T-cell (primary cell): ENCODE data around the gene CAVIN2. TPM values are rescaled to one million over a fixed set of nuclear protein-coding genes. Genes with fewer than 3 reads are reported as not detected.

ENCODE experiments used
- ATAC-seq, 4 experiments: fragments of 200-7000 bp in 3 of 4; fragments of 150-1000 bp in 1 of 4; cut with Tn5 transposase; replicated peaks in 1 of 4; 1 replicate in 3 of 4; 2 replicates in 1 of 4; pipeline ENCODE4 v1.10.0; 2021; ENCODE audit warnings: moderate library complexity in 3 of 4, mild to moderate bottlenecking in 2 of 4, moderate number of reproducible peaks in 1 of 4
- CTCF ChIA-PET, 2 donors: fragments of 300-600 bp; sonication (Branson Sonifier 250); formaldehyde crosslinking; loops; one replicate each; lab custom pipeline; 2022; ENCODE audit warnings: antibody characterized with exemption in 2 of 2; lab: Charles Lee
- POLR2A ChIA-PET, 2 donors: fragments of 300-600 bp; sonication (Branson Sonifier 250); formaldehyde crosslinking; loops; one replicate each; lab custom pipeline; 2022; ENCODE audit warnings: antibody characterized with exemption in 2 of 2; lab: Charles Lee
- DNase-seq, 35 experiments: peaks; one replicate each; pipeline versions ENCODE4 v3.0.0 to v3.0.0-alpha.2; 2013 to 2023
- H3K27ac ChIP-seq: one replicate; pipeline ENCODE4 v1.5.1; 2013; ENCODE audit warnings: low read length
- H3K27me3 ChIP-seq, 2 experiments: replicated peaks in 1 of 2; 1 replicate in 1 of 2; 2 replicates in 1 of 2; pipeline versions ENCODE4 v1.6.1 to v1.7.0; 2013; ENCODE audit warnings: low read length in 1 of 2, mixed read lengths in 1 of 2; ENCODE audit not compliant: control insufficient read depth in 2 of 2, insufficient read depth in 2 of 2; ENCODE audit errors: extremely low read depth in 1 of 2
- H3K36me3 ChIP-seq, 2 donors: 1 replicate in 1 of 2; 2 replicates in 1 of 2; pipeline versions ENCODE4 v1.6.1 to v1.7.0; 2013; ENCODE audit warnings: low read length in 1 of 2; ENCODE audit not compliant: control insufficient read depth in 2 of 2, insufficient read depth in 1 of 2; ENCODE audit errors: extremely low read depth in 1 of 2
- H3K4me1 ChIP-seq, 2 experiments: 1 replicate in 1 of 2; 2 replicates in 1 of 2; pipeline versions ENCODE4 v1.6.1 to v1.7.0; 2013; ENCODE audit warnings: low read length in 2 of 2, mixed read lengths in 1 of 2; ENCODE audit not compliant: insufficient read depth in 2 of 2, control insufficient read depth in 1 of 2; ENCODE audit errors: extremely low read depth in 1 of 2
- H3K4me3 ChIP-seq, 2 donors: 1 replicate in 1 of 2; 2 replicates in 1 of 2; pipeline versions ENCODE4 v1.5.1 to v1.7.0; 2013; ENCODE audit warnings: mild to moderate bottlenecking in 2 of 2, low read length in 1 of 2, moderate library complexity in 1 of 2; ENCODE audit not compliant: control insufficient read depth in 1 of 2; ENCODE audit errors: extremely low read depth in 1 of 2
- H3K9me3 ChIP-seq: 2 replicates; pipeline ENCODE4 v1.7.0; 2013
- H3K27ac Mint-ChIP-seq, 2 donors: one replicate each; pipeline ENCODE4 v1.8.0; 2020 to 2021; ENCODE audit warnings: mild to moderate bottlenecking in 2 of 2, mixed read lengths in 2 of 2
- H3K27me3 Mint-ChIP-seq, 2 donors: one replicate each; pipeline ENCODE4 v1.8.0; 2021 to 2022; ENCODE audit warnings: mixed read lengths in 2 of 2
- H3K36me3 Mint-ChIP-seq: one replicate; pipeline ENCODE4 v1.8.0; 2021; ENCODE audit warnings: mixed read lengths
- H3K4me1 Mint-ChIP-seq, 3 donors: one replicate each; pipeline ENCODE4 v1.8.0; 2020 to 2022; ENCODE audit warnings: mixed read lengths in 3 of 3, mild to moderate bottlenecking in 1 of 3
- H3K4me3 Mint-ChIP-seq, 3 donors: one replicate each; pipeline ENCODE4 v1.8.0; 2020 to 2022; ENCODE audit warnings: mild to moderate bottlenecking in 3 of 3, mixed read lengths in 3 of 3, moderate library complexity in 3 of 3
- H3K9me3 Mint-ChIP-seq, 3 donors: one replicate each; pipeline ENCODE4 v1.8.0; 2020 to 2022; ENCODE audit warnings: mixed read lengths in 3 of 3
- WGBS: methylation state at CpG from one replicate; pipeline ENCODE4 v1.1.5; 2013; ENCODE audit warnings: missing lambda C conversion rate; ENCODE audit not compliant: insufficient coverage; 5-methylcytosine and 5-hydroxymethylcytosine counted together
- total RNA-seq, 35 experiments: library from RNA in 6 of 35; stranded (reverse) in 6 of 35; fragments of 120-200 nt in 1 of 35; gene quantifications; one replicate each; pipeline versions ENCODE4 v1.2.1 to v1.2.4 and lab custom pipeline; 2013 to 2026

The CAVIN2 gene
- total RNA-seq, 5 donors from 2014 or later (not counting 1 experiment from before 2014, with no cell fraction given): 0.26 to 2.7 (median 0.40) TPM

DNA sequence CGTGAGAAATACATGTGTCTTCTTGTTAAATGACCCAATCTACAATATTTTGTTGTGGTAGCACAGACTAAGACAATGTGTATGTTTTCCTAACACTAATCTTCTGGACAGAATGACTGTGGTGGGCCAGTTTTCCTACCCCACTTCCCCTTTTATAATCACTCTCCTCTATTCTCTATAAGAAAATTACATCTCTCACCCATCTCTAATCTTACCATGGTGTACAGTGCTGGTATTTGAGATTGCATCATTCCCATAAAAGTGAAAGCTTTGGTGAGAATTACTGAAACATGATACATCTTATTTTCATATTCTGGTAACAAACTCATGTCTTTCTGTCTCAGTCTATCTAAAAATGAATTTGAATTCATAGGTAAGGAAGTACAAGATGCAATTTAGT lies 40.5 kb downstream of the CAVIN2 start:
- H3K36me3 Mint-ChIP-seq: no peaks in the 10 kb centered on the region
- ATAC-seq: no peak
- H3K36me3 ChIP-seq: no peaks in the 10 kb centered on the region

DNA sequence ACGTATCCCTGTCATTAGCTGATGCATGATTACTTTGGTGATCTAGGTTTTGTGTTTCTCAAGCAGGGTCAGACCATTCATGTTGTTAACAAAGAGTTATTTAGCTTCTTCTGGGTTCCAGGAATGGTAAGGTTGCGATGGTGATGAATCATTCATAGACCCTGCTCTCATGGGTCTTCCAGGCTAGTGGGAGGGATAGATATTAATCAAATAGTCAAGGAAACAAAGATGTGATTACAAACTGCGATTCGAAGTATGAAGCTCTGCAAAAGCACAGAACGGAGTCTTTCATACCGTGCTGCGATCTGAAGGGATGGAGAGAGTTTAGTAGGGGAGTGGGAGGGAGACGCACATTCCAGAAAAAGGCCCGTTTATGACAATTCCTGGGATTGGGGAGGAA lies 42.1 kb downstream of the CAVIN2 start:
- POLR2A ChIA-PET: no interaction called here
- Mint-ChIP-seq H3K4me3 (no peak overlapping the region), H3K4me1 (no peaks in the 10 kb centered on the region), H3K27ac (no peak overlapping the region), H3K9me3 (no peaks in the 10 kb centered on the region), H3K27me3 (peaks cover 3 to 16% of the 10 kb centered on the region in 2 donors), H3K36me3 (no peaks in the 10 kb centered on the region)
- DNase-seq: no peak
- Histone ChIP-seq H3K4me1 (no peaks in the 10 kb centered on the region), H3K9me3 (no peaks in the 10 kb centered on the region), H3K4me3 (no peak overlapping the region), H3K27me3 (no peaks in the 10 kb centered on the region), H3K27ac (no peak overlapping the region), H3K36me3 (no peaks in the 10 kb centered on the region)
- 96% methylated on average over 6 of the region's 9 CpGs for WGBS
- no peak for ATAC-seq
- CTCF ChIA-PET: no interaction called here

More for the DNA sequence above, 40.5 kb downstream of the CAVIN2 start:
- no peak for DNase-seq
- ChIA-PET CTCF (interaction anchor here in 1 of 2 donors (1.3 kb wide), 1 partner anchor 10 kb away, joined by 3 read pairs; no protein-coding TSS in a partner anchor), POLR2A (no interaction called here)
- no CpG with 5 or more reads among the region's 1 CpG for WGBS
- H3K4me1 Mint-ChIP-seq: no peaks in the 10 kb centered on the region
- Histone ChIP-seq H3K27me3 (no peaks in the 10 kb centered on the region), H3K4me3 (no peak overlapping the region), H3K4me1 (no peaks in the 10 kb centered on the region), H3K9me3 (no peaks in the 10 kb centered on the region), H3K27ac (no peak overlapping the region)
- H3K4me3 Mint-ChIP-seq: no peak overlapping the region
- H3K9me3 Mint-ChIP-seq: no peaks in the 10 kb centered on the region
- peaks cover 3 to 16% of the 10 kb centered on the region in 2 donors for H3K27me3 Mint-ChIP-seq
- H3K27ac Mint-ChIP-seq: no peak overlapping the region

DNA sequence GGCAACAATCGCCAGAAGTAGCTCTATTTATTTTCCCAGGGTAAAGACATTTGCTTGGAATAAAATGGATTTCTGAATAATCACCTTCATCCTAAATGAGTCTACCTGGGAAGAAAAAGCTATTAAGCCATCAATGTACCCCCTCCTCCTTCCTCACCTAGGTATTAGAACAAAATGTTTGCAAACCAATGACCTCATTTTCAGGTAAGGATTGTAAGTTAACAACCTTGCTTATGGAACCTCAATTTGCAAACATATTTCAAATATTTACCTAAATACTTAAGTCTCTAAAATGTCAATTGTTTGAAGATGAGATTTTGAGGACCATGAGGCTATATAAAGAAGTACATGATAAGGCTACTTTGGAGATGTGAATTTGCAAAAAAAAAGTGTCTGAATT lies 43.9 kb downstream of the CAVIN2 start:
- CTCF ChIA-PET: no interaction called here
- no peaks in the 10 kb centered on the region for H3K4me1 ChIP-seq
- no peaks in the 10 kb centered on the region for H3K36me3 Mint-ChIP-seq
- no peaks in the 10 kb centered on the region for H3K4me1 Mint-ChIP-seq
- POLR2A ChIA-PET: no interaction called here
- no CpG with 5 or more reads among the region's 1 CpG for WGBS
- H3K27me3 Mint-ChIP-seq: peaks cover 7 to 16% of the 10 kb centered on the region in 2 donors
- H3K36me3 ChIP-seq: no peaks in the 10 kb centered on the region
- no peak overlapping the region for H3K27ac ChIP-seq
- H3K27ac Mint-ChIP-seq: no peak overlapping the region
- no peaks in the 10 kb centered on the region for H3K9me3 Mint-ChIP-seq
- H3K4me3 ChIP-seq: no peak overlapping the region
- H3K27me3 ChIP-seq: no peaks in the 10 kb centered on the region
- DNase-seq: no peak
- ATAC-seq: no peak
- no peaks in the 10 kb centered on the region for H3K9me3 ChIP-seq
- no peak overlapping the region for H3K4me3 Mint-ChIP-seq

DNA sequence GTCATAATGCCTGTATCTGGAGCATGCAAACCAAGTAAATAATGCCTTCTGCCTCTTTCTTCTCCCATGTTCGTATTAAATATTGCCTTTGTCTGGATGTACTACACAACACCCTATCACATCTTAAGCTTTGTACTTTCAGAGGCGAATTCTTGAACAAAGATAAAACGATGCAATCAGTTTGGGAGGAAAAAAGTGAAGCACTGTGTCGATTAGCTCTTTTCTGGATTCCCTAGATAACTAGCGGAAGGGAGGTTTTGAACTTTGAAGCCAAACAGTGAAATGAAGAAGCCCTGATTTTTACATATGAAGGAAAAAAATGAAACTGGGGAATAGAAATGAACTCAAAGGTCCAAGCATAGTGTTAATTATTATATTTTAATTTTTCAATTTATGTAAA lies 44.7 kb downstream of the CAVIN2 start:
- Mint-ChIP-seq H3K9me3 (no peaks in the 10 kb centered on the region), H3K27ac (no peak overlapping the region), H3K36me3 (no peaks in the 10 kb centered on the region), H3K4me3 (no peak overlapping the region), H3K4me1 (no peaks in the 10 kb centered on the region), H3K27me3 (peaks cover 7 to 17% of the 10 kb centered on the region in 2 donors)
- ATAC-seq: no peak
- no peaks in the 10 kb centered on the region for H3K36me3 ChIP-seq
- H3K27me3 ChIP-seq: no peaks in the 10 kb centered on the region
- POLR2A ChIA-PET: interaction anchor here in 1 of 2 donors (0.6 kb wide), 1 partner anchor 231 kb away, joined by 4 read pairs; no protein-coding TSS in a partner anchor
- 52% methylated on average over 2 of the region's 5 CpGs for WGBS
- no peak overlapping the region for H3K27ac ChIP-seq
- no peaks in the 10 kb centered on the region for H3K4me1 ChIP-seq
- no peaks in the 10 kb centered on the region for H3K9me3 ChIP-seq
- CTCF ChIA-PET: no interaction called here
- no peak for DNase-seq
- no peak overlapping the region for H3K4me3 ChIP-seq

DNA sequence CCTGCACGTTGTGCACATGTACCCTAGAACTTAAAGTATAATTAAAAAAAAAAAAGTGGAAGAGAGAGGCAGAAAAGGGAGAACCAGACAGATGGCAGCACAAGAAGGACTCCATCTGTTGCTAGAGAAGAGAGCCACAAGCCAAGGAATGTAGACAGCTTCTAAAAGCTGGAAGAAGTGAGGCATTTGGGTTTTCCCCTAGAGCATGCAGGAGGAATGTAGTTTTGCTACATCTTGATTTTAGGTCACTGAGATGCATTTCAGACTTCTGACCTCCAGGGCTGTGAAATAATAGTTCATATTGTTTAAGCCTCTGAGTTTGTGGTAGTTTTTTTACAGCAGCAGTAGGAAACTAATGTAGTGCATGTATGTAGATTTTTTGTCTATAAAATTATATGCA lies 46.0 kb downstream of the CAVIN2 start:
- POLR2A ChIA-PET: no interaction called here
- Histone ChIP-seq H3K27ac (no peak overlapping the region), H3K27me3 (no peaks in the 10 kb centered on the region), H3K4me1 (no peaks in the 10 kb centered on the region), H3K9me3 (no peaks in the 10 kb centered on the region), H3K4me3 (no peak overlapping the region), H3K36me3 (no peaks in the 10 kb centered on the region)
- no peak for DNase-seq
- no peak overlapping the region for H3K27ac Mint-ChIP-seq
- no peak for ATAC-seq
- CTCF ChIA-PET: no interaction called here
- H3K27me3 Mint-ChIP-seq: peaks cover 7 to 13% of the 10 kb centered on the region in 2 donors
- WGBS: no CpG with 5 or more reads among the region's 1 CpG
- no peaks in the 10 kb centered on the region for H3K4me1 Mint-ChIP-seq
- no peak overlapping the region for H3K4me3 Mint-ChIP-seq
- no peaks in the 10 kb centered on the region for H3K9me3 Mint-ChIP-seq
- H3K36me3 Mint-ChIP-seq: no peaks in the 10 kb centered on the region

DNA sequence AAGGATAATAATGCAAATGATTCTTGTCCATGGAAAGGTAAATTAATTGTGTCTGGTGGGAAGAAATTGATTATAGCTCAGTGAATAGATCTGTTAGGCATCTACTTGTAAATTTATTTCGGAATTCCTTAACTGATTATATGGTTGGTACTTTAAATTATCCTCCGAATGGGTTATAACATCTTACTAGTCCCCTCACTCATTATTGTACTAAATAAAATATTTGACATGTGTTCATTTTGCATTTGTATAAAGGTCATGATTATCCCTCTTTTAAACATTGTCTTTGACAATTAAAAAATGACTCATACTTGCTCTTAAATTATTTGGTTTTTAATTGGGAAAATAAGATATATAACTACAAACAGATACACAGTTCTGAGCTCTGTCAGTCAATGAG lies 47.4 kb downstream of the CAVIN2 start:
- Histone ChIP-seq H3K27ac (no peak overlapping the region), H3K9me3 (no peaks in the 10 kb centered on the region), H3K27me3 (no peaks in the 10 kb centered on the region), H3K4me1 (no peaks in the 10 kb centered on the region), H3K36me3 (no peaks in the 10 kb centered on the region), H3K4me3 (no peak overlapping the region)
- H3K27me3 Mint-ChIP-seq: peaks cover 8 to 9% of the 10 kb centered on the region in 2 donors
- ATAC-seq: no peak
- H3K4me3 Mint-ChIP-seq: no peak overlapping the region
- H3K9me3 Mint-ChIP-seq: no peaks in the 10 kb centered on the region
- ChIA-PET POLR2A (interaction anchor here (0.6 to 0.9 kb wide), 2 partner anchors 62 to 120 kb away, joined by 3 to 8 read pairs; no protein-coding TSS in a partner anchor), CTCF (no interaction called here)
- WGBS: no CpG with 5 or more reads among the region's 2 CpGs
- H3K4me1 Mint-ChIP-seq: no peaks in the 10 kb centered on the region
- DNase-seq: no peak
- no peak overlapping the region for H3K27ac Mint-ChIP-seq
- H3K36me3 Mint-ChIP-seq: no peaks in the 10 kb centered on the region
